ENCODE data around the gene PERM1. TPM values are rescaled to one million over a fixed set of nuclear protein-coding genes. Genes with fewer than 3 reads are reported as not detected.
"Not testable (repeated sequence)": the region's sequence is repeated elsewhere in the genome, so short reads cannot be mapped to it uniquely, and the experiment has no call there.

PERM1 gene
- total and polyA plus RNA-seq, 4 donors: 0.06 to 0.45 (median 0.15) TPM; not detected in 1

- peaks cover 0 to 6% (median 0%) of the 10 kb centered on the region in 5 donors for H3K4me1 ChIP-seq (ENCODE audit: control insufficient read depth in 5 of 5, insufficient read depth in 5 of 5, low read length in 5 of 5)
- H3K27me3 ChIP-seq (ENCODE audit: control insufficient read depth in 3 of 3, insufficient read depth in 3 of 3, low read length in 2 of 3): no peaks in the 10 kb centered on the region
- ATAC-seq (ENCODE audit: insufficient read depth, low FRiP score): no peak
- no peak overlapping the region for H3K9ac ChIP-seq (ENCODE audit: insufficient read depth in 1 of 2, low read length in 2 of 2)
- TF ChIP-seq CTCF (IDR thresholded peaks at IDR 0.05; ENCODE audit: control extremely low read depth, extremely low read depth): no peak
- no peak overlapping the region for H3K27ac ChIP-seq (ENCODE audit: low read depth in 1 of 2, low read length in 1 of 2)
- H3K9me3 ChIP-seq (ENCODE audit: control insufficient read depth in 4 of 4, insufficient read depth in 3 of 4, low read length in 3 of 4): peaks cover 0 to 9% (median 0%) of the 10 kb centered on the region in 4 donors
- no peak overlapping the region for H3K4me3 ChIP-seq
- peaks cover 26 to 95% (median 40%) of the 10 kb centered on the region in 4 donors for H3K36me3 ChIP-seq (ENCODE audit: control insufficient read depth in 4 of 4, insufficient read depth in 4 of 4, low read length in 4 of 4)
- no peak for DNase-seq
- 88 to 96% methylated on average over 9 of the region's 9 CpGs for WGBS, 2 donors
These were observed 31.6 kb downstream of the PERM1 start for GRCh38 chr1:950268-950667.

- 95 to 96% methylated on average over 14 to 15 of the region's 15 CpGs for WGBS, 2 donors
- ATAC-seq (ENCODE audit: insufficient read depth, low FRiP score) (no peak), DNase-seq (no peak)
- Histone ChIP-seq H3K4me3 (no peak overlapping the region), H3K9ac (ENCODE audit: insufficient read depth in 1 of 2, low read length in 2 of 2) (no peak overlapping the region), H3K27me3 (ENCODE audit: control insufficient read depth in 3 of 3, insufficient read depth in 3 of 3, low read length in 2 of 3) (no peaks in the 10 kb centered on the region), H3K36me3 (ENCODE audit: control insufficient read depth in 4 of 4, insufficient read depth in 4 of 4, low read length in 4 of 4) (peaks cover 21 to 82% (median 37%) of the 10 kb centered on the region in 4 donors), H3K9me3 (ENCODE audit: control insufficient read depth in 4 of 4, insufficient read depth in 3 of 4, low read length in 3 of 4) (peaks cover 0 to 7% (median 0%) of the 10 kb centered on the region in 4 donors), H3K27ac (ENCODE audit: low read depth in 1 of 2, low read length in 1 of 2) (no peak overlapping the region), H3K4me1 (ENCODE audit: control insufficient read depth in 5 of 5, insufficient read depth in 5 of 5, low read length in 5 of 5) (peaks cover 0 to 28% (median 2%) of the 10 kb centered on the region in 5 donors)
- TF ChIP-seq CTCF (IDR thresholded peaks at IDR 0.05; ENCODE audit: control extremely low read depth, extremely low read depth): no peak
These were observed 33.9 kb downstream of the PERM1 start for GRCh38 chr1:947958-948357.

GRCh38 chr1:946811-947210 is 35.1 kb downstream of the PERM1 start:
- not testable (repeated sequence) for H3K27ac ChIP-seq (ENCODE audit: low read depth in 1 of 2, low read length in 1 of 2); H3K9me3 ChIP-seq (ENCODE audit: control insufficient read depth in 4 of 4, insufficient read depth in 3 of 4, low read length in 3 of 4); H3K4me3 ChIP-seq; H3K27me3 ChIP-seq (ENCODE audit: control insufficient read depth in 3 of 3, insufficient read depth in 3 of 3, low read length in 2 of 3); DNase-seq; H3K9ac ChIP-seq (ENCODE audit: insufficient read depth in 1 of 2, low read length in 2 of 2); ATAC-seq (ENCODE audit: insufficient read depth, low FRiP score)
- 94 to 98% methylated on average over 13 of the region's 13 CpGs for WGBS, 2 donors
- Histone ChIP-seq H3K36me3 (ENCODE audit: control insufficient read depth in 4 of 4, insufficient read depth in 4 of 4, low read length in 4 of 4) (peaks cover 18 to 71% (median 35%) of the 10 kb centered on the region in 4 donors), H3K4me1 (ENCODE audit: control insufficient read depth in 5 of 5, insufficient read depth in 5 of 5, low read length in 5 of 5) (peaks cover 0 to 32% (median 10%) of the 10 kb centered on the region in 5 donors)

GRCh38 chr1:945688-946556 is 36.0 kb downstream of the PERM1 start:
- no peak for TF ChIP-seq CTCF (IDR thresholded peaks at IDR 0.05; ENCODE audit: control extremely low read depth, extremely low read depth)
- Histone ChIP-seq H3K36me3 (ENCODE audit: control insufficient read depth in 4 of 4, insufficient read depth in 4 of 4, low read length in 4 of 4) (peaks cover 16 to 62% (median 33%) of the 10 kb centered on the region in 4 donors), H3K9me3 (ENCODE audit: control insufficient read depth in 4 of 4, insufficient read depth in 3 of 4, low read length in 3 of 4) (peaks cover 0 to 7% (median 0%) of the 10 kb centered on the region in 4 donors), H3K4me1 (ENCODE audit: control insufficient read depth in 5 of 5, insufficient read depth in 5 of 5, low read length in 5 of 5) (peaks cover 0 to 37% (median 16%) of the 10 kb centered on the region in 5 donors), H3K27ac (ENCODE audit: low read depth in 1 of 2, low read length in 1 of 2) (no peak overlapping the region), H3K27me3 (ENCODE audit: control insufficient read depth in 3 of 3, insufficient read depth in 3 of 3, low read length in 2 of 3) (no peaks in the 10 kb centered on the region), H3K4me3 (no peak overlapping the region), H3K9ac (ENCODE audit: insufficient read depth in 1 of 2, low read length in 2 of 2) (no peak overlapping the region)
- WGBS, 2 donors: 92 to 93% methylated on average over 29 of the region's 29 CpGs
- DNase-seq: no peak
- no peak for ATAC-seq (ENCODE audit: insufficient read depth, low FRiP score)
